Loucy (cell line): ENCODE measurements around the gene CHST6.

ENCODE experiments used
- H2AFZ ChIP-seq: fragments of 200-600 bp; sonication (generic); 2 replicates; pipeline ENCODE4 v1.6.0; 2016; ENCODE audit warnings: antibody characterized with exemption, mild to moderate bottlenecking, low read length, moderate library complexity
- H3F3A ChIP-seq: fragments of 200-600 bp; 2 replicates; pipeline ENCODE4 v1.6.0; 2016; ENCODE audit warnings: antibody characterized with exemption, low read depth, mild to moderate bottlenecking
- H3K27me3 ChIP-seq: fragments of 200-600 bp; sonication (generic); 2 replicates; pipeline ENCODE4 v1.6.1; 2014; ENCODE audit warnings: low read length, mild to moderate bottlenecking; ENCODE audit not compliant: insufficient read depth, poor library complexity, severe bottlenecking
- H3K36me3 ChIP-seq: fragments of 200-600 bp; sonication (generic); 2 replicates; pipeline ENCODE4 v1.6.1; 2016; ENCODE audit warnings: low read length; ENCODE audit not compliant: insufficient read depth
- H3K4me1 ChIP-seq: fragments of 200-600 bp; sonication (generic); 2 replicates; pipeline ENCODE4 v1.5.1; 2014; ENCODE audit warnings: low read length, mild to moderate bottlenecking; ENCODE audit not compliant: insufficient read depth, poor library complexity, severe bottlenecking
- H3K4me2 ChIP-seq: fragments of 200-600 bp; sonication (generic); 2 replicates; pipeline ENCODE4 v1.6.0; 2014; ENCODE audit warnings: antibody characterized with exemption, low read length, low read depth, mild to moderate bottlenecking; ENCODE audit not compliant: poor library complexity, severe bottlenecking
- H3K4me3 ChIP-seq: fragments of 200-600 bp; sonication (generic); 2 replicates; pipeline ENCODE4 v1.5.1; 2014; ENCODE audit warnings: low read length, mild to moderate bottlenecking, mixed read lengths; ENCODE audit not compliant: poor library complexity, severe bottlenecking
- H3K79me2 ChIP-seq: fragments of 200-600 bp; sonication (generic); 2 replicates; pipeline ENCODE4 v1.6.1; 2014; ENCODE audit warnings: low read length; ENCODE audit not compliant: insufficient read depth
- H3K9ac ChIP-seq: fragments of 200-600 bp; sonication (generic); 2 replicates; pipeline ENCODE4 v1.6.0; 2014; ENCODE audit warnings: mild to moderate bottlenecking, low read depth, low read length, moderate library complexity; ENCODE audit not compliant: poor library complexity, severe bottlenecking
- H3K9me2 ChIP-seq: fragments of 200-600 bp; sonication (generic); replicated peaks from 2 replicates; pipeline ENCODE4 v1.6.1; 2016; ENCODE audit warnings: low read depth, low read length, mixed read lengths
- H3K9me3 ChIP-seq: fragments of 200-600 bp; sonication (generic); 2 replicates; pipeline ENCODE4 v1.6.1; 2014; ENCODE audit warnings: mild to moderate bottlenecking, antibody characterized with exemption, low read length, low read depth; ENCODE audit not compliant: insufficient read depth
- H4K20me1 ChIP-seq: fragments of 200-600 bp; sonication (generic); 2 replicates; pipeline ENCODE4 v1.6.0; 2014; ENCODE audit warnings: antibody characterized with exemption, low read length, mild to moderate bottlenecking; ENCODE audit not compliant: insufficient read depth, poor library complexity, severe bottlenecking
- EZH2phosphoT487 ChIP-seq: fragments of 200-600 bp; IDR thresholded peaks from 2 replicates; pipeline ENCODE4 v1.6.1; 2018; ENCODE audit warnings: antibody characterized with exemption, mild to moderate bottlenecking, moderate library complexity, borderline replicate concordance
- TF ChIP-seq, protein P1 (sequence below): fragments of 200-600 bp; sonication (generic); conservative IDR thresholded peaks from 2 replicates; pipeline ENCODE4 v1.5.1; 2014; ENCODE audit warnings: mild to moderate bottlenecking, antibody characterized with exemption, low read length

Gene CHST6

DNA sequence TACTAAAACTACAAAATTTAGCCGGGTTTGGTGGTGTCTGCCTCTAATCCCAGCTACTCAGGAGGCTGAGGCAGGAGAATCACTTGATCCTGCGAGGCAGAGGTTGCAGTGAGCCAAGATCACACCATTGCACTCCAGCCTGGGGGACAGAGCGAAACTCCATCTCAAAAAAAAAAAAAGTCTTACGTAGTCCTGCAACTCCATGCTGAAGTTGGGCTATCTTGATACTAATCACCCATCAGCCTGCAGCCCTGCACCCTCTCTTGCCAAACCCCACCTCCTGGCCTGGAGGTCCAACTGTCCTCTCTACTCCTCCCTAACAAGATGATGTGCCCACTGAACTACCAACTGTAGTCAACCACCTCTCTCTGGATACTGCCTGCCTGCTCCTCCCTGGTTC lies 35.5 kb downstream of the CHST6 start:
- H3K9me3 ChIP-seq: no peaks in the 10 kb centered on the region
- no peaks in the 10 kb centered on the region for H3F3A ChIP-seq
- peak overlapping the region; percentile 76 for H3K4me2 ChIP-seq
- H3K36me3 ChIP-seq: no peaks in the 10 kb centered on the region
- peaks cover 34% of the 10 kb centered on the region for H3K4me1 ChIP-seq
- no peak overlapping the region for H3K4me3 ChIP-seq
- no peak overlapping the region for H2AFZ ChIP-seq
- peaks cover 86% of the 10 kb centered on the region for H3K79me2 ChIP-seq
- peaks cover 70% of the 10 kb centered on the region for H4K20me1 ChIP-seq
- TF ChIP-seq, protein P1, sequence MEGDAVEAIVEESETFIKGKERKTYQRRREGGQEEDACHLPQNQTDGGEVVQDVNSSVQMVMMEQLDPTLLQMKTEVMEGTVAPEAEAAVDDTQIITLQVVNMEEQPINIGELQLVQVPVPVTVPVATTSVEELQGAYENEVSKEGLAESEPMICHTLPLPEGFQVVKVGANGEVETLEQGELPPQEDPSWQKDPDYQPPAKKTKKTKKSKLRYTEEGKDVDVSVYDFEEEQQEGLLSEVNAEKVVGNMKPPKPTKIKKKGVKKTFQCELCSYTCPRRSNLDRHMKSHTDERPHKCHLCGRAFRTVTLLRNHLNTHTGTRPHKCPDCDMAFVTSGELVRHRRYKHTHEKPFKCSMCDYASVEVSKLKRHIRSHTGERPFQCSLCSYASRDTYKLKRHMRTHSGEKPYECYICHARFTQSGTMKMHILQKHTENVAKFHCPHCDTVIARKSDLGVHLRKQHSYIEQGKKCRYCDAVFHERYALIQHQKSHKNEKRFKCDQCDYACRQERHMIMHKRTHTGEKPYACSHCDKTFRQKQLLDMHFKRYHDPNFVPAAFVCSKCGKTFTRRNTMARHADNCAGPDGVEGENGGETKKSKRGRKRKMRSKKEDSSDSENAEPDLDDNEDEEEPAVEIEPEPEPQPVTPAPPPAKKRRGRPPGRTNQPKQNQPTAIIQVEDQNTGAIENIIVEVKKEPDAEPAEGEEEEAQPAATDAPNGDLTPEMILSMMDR: no peak
- TF ChIP-seq EZH2phosphoT487: no peak
- no peak overlapping the region for H3K9ac ChIP-seq
- no peaks in the 10 kb centered on the region for H3K9me2 ChIP-seq
- H3K27me3 ChIP-seq: no peaks in the 10 kb centered on the region

DNA sequence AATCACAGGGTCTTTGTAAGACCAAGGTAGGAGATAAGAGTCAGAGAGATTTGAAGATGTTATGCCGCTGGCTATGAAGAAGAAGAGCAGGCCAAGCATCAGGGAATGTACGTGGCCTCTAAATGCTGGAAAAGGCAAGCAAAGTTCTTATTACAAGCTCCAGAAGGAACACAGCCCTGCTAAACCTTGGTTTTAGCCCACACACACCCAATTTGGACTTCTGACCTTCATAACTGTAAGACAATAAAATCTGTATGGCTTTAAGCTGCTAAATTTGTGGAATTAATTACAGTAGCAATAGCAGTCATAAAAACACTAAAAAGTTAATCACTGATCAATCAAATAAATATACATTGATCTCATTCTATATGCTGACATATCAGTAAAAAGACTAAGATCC lies 36.8 kb downstream of the CHST6 start:
- no peak overlapping the region for H3K4me3 ChIP-seq
- H3K79me2 ChIP-seq: peaks cover 93% of the 10 kb centered on the region
- no peaks in the 10 kb centered on the region for H3K9me3 ChIP-seq
- no peak overlapping the region for H3K9ac ChIP-seq
- H3K27me3 ChIP-seq: no peaks in the 10 kb centered on the region
- no peaks in the 10 kb centered on the region for H3K36me3 ChIP-seq
- peaks cover 34% of the 10 kb centered on the region for H3K4me1 ChIP-seq
- H3K4me2 ChIP-seq: no peak overlapping the region
- H4K20me1 ChIP-seq: peaks cover 71% of the 10 kb centered on the region
- TF ChIP-seq, protein P1: no peak
- TF ChIP-seq EZH2phosphoT487: no peak
- no peak overlapping the region for H2AFZ ChIP-seq
- no peaks in the 10 kb centered on the region for H3K9me2 ChIP-seq
- no peaks in the 10 kb centered on the region for H3F3A ChIP-seq

DNA sequence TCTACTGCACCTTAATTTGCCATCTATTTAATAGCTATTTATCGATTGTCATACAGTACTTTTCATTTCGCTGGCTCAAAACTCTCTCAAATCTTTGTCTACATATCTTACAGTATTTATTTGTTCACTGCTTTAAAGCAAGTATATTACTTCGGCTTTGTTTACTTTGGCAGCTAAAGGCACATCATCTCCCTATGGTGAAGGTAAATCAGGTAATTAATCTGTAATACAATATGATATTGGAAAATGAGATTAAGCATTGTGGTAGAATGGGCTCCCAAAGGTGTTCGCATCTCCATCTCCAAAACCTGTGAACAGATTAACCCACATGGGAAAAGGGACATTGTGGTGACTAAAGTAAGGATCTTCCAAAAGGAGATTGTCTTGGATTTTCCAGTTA lies 37.2 kb downstream of the CHST6 start:
- peaks cover 93% of the 10 kb centered on the region for H3K79me2 ChIP-seq
- no peaks in the 10 kb centered on the region for H3K9me3 ChIP-seq
- no peak overlapping the region for H3K4me3 ChIP-seq
- H4K20me1 ChIP-seq: peaks cover 70% of the 10 kb centered on the region
- H3K9me2 ChIP-seq: no peaks in the 10 kb centered on the region
- H3K36me3 ChIP-seq: no peaks in the 10 kb centered on the region
- TF ChIP-seq EZH2phosphoT487: no peak
- TF ChIP-seq, protein P1: no peak
- H3K27me3 ChIP-seq: no peaks in the 10 kb centered on the region
- H3F3A ChIP-seq: no peaks in the 10 kb centered on the region
- H3K4me2 ChIP-seq: no peak overlapping the region
- H3K9ac ChIP-seq: no peak overlapping the region
- no peak overlapping the region for H2AFZ ChIP-seq
- peaks cover 34% of the 10 kb centered on the region for H3K4me1 ChIP-seq
